ENCODE measurements around the gene OSBPL5. TPM values are rescaled to one million over a fixed set of nuclear protein-coding genes. Genes with fewer than 3 reads are reported as not detected.

OSBPL5 gene
- total and polyA plus RNA-seq, 4 experiments from 2014 or later, result 0.75 to 5.2 (median 2.9) TPM

DNA sequence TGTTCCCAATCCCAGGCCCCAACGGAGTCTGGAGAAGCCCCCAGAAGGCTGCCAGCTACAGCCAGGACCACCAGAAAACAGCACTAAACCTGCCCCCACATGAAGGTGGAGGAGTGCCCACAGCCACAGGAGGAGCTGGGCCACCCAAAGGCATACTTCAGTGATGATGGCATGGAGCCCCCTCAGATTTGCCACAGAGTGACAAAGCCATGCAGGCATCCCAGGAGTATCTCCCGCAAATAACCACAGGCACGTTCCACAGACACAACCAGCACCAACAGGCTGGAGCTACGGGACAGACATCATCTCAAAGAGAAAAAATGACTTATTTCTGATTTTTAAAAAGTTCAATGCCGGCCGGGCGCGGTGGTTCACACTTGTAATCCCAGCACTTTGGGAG, 118.5 kb downstream of the OSBPL5 start:
- peak overlapping the region in 1 of 7 donors; percentile 8 for H3K27ac Mint-ChIP-seq
- H3K9me3 ChIP-seq (ENCODE audit: control insufficient read depth in 1 of 2, low read length in 2 of 2), result no peaks in the 10 kb centered on the region
- POLR2A ChIA-PET (ENCODE audit: partially characterized antibody), result no interaction called here

DNA sequence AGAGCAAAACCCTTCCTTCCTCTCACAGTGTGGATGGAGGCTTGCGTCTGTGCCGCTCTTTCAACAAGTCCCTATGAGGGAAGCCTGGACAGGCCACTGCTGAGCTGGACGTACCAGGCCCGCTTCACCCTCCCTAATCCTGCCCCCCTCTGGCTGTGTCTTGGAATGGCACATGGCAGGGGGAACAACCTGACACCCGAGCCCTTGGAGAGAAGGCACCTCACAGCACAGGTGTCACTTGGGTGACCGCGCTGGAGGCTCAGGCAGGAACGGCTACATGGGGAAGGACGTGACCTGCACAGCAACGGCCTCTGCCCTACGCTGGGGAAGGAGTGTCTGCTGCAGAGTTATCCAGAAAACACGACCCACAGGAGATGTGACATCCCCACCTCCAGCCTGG, 118.9 kb downstream of the OSBPL5 start:
- no peak overlapping the region for H3K4me3 ChIP-seq (ENCODE audit: low read length in 2 of 2)
- POLR2A ChIA-PET (ENCODE audit: partially characterized antibody), result no interaction called here
- Mint-ChIP-seq H3K4me3 (no peak overlapping the region), H3K4me1 (peaks cover 22 to 37% (median 25%) of the 10 kb centered on the region in 4 donors), H3K27ac (no peak overlapping the region), H3K27me3 (no peaks in the 10 kb centered on the region), H3K36me3 (peaks cover 7 to 38% of the 10 kb centered on the region in 2 donors), H3K9me3 (no peaks in the 10 kb centered on the region)
- peaks cover 19% of the 10 kb centered on the region for H3K4me1 ChIP-seq (ENCODE audit: insufficient read depth, low read length)
- no peaks in the 10 kb centered on the region for H3K27me3 ChIP-seq (ENCODE audit: insufficient read depth, low read length)
- CTCF ChIA-PET (ENCODE audit: partially characterized antibody), result interaction anchor here (1.6 kb wide), 1 partner anchor 8 kb away, joined by 7 read pairs; no protein-coding TSS in a partner anchor
- peaks cover 18% of the 10 kb centered on the region for H3K36me3 ChIP-seq (ENCODE audit: insufficient read depth, low read length)
- intact Hi-C loops (cut with micrococcal nuclease), result no loop called here
- DNase-seq, result no peak
- no peak overlapping the region for H3K27ac ChIP-seq (ENCODE audit: low read depth, low read length)
- H3K9me3 ChIP-seq (ENCODE audit: control insufficient read depth in 1 of 2, low read length in 2 of 2), result no peaks in the 10 kb centered on the region

More for the DNA sequence above, 118.5 kb downstream of the OSBPL5 start:
- Histone ChIP-seq H3K27me3 (ENCODE audit: insufficient read depth, low read length) (no peaks in the 10 kb centered on the region), H3K27ac (ENCODE audit: low read depth, low read length) (no peak overlapping the region), H3K4me1 (ENCODE audit: insufficient read depth, low read length) (peaks cover 19% of the 10 kb centered on the region), H3K36me3 (ENCODE audit: insufficient read depth, low read length) (peaks cover 13% of the 10 kb centered on the region), H3K4me3 (ENCODE audit: low read length in 2 of 2) (no peak overlapping the region)
- no peak for DNase-seq
- Mint-ChIP-seq H3K9me3 (no peaks in the 10 kb centered on the region), H3K4me3 (no peak overlapping the region), H3K4me1 (peaks cover 22 to 40% (median 27%) of the 10 kb centered on the region in 4 donors), H3K27me3 (no peaks in the 10 kb centered on the region), H3K36me3 (peaks cover 7 to 36% of the 10 kb centered on the region in 2 donors)
- CTCF ChIA-PET (ENCODE audit: partially characterized antibody), result interaction anchor here (0.9 to 1.6 kb wide), 3 partner anchors 8 to 94 kb away, joined by 3 to 7 read pairs (median 4); no protein-coding TSS in a partner anchor
- intact Hi-C loops (cut with micrococcal nuclease), result no loop called here

DNA sequence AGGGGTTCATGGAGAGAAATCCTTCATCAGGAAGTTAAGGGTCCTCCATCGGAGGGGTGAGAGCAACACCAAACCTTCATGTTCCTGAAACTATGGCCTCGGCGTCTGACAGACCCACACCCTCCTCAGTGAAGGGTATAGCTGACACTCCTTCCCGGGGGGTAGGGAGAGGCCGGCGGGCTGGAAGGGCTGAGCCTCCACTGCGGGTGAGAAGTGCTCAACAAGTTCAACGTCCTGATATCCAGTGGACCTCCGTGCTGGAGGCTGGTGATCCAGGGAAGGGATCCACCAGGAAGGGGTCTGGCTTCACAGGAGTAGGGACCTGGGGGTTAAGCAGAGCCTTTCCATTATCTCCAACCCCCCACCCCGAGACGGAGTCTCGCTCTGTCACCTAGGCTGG, 120.2 kb downstream of the OSBPL5 start:
- peaks cover 9 to 49% of the 10 kb centered on the region in 2 donors for H3K36me3 Mint-ChIP-seq
- no peaks in the 10 kb centered on the region for H3K9me3 ChIP-seq (ENCODE audit: control insufficient read depth in 1 of 2, low read length in 2 of 2)
- intact Hi-C loops (cut with micrococcal nuclease), result no loop called here
- POLR2A ChIA-PET (ENCODE audit: partially characterized antibody), result interaction anchor here (1.4 kb wide), 1 partner anchor 69 kb away, joined by 3 read pairs; no protein-coding TSS in a partner anchor
- no peak for DNase-seq
- H3K9me3 Mint-ChIP-seq, result no peaks in the 10 kb centered on the region
- CTCF ChIA-PET (ENCODE audit: partially characterized antibody), result no interaction called here
- H3K27ac ChIP-seq (ENCODE audit: low read depth, low read length), result no peak overlapping the region
- H3K27me3 ChIP-seq (ENCODE audit: insufficient read depth, low read length), result no peaks in the 10 kb centered on the region
- no peak overlapping the region for H3K4me3 ChIP-seq (ENCODE audit: low read length in 2 of 2)
- H3K27ac Mint-ChIP-seq, result no peak overlapping the region
- peaks cover 28% of the 10 kb centered on the region for H3K36me3 ChIP-seq (ENCODE audit: insufficient read depth, low read length)
- H3K4me1 ChIP-seq (ENCODE audit: insufficient read depth, low read length), result peaks cover 8% of the 10 kb centered on the region
- H3K4me1 Mint-ChIP-seq, result peaks cover 13 to 24% (median 14%) of the 10 kb centered on the region in 4 donors
- no peaks in the 10 kb centered on the region for H3K27me3 Mint-ChIP-seq
- no peak overlapping the region for H3K4me3 Mint-ChIP-seq

DNA sequence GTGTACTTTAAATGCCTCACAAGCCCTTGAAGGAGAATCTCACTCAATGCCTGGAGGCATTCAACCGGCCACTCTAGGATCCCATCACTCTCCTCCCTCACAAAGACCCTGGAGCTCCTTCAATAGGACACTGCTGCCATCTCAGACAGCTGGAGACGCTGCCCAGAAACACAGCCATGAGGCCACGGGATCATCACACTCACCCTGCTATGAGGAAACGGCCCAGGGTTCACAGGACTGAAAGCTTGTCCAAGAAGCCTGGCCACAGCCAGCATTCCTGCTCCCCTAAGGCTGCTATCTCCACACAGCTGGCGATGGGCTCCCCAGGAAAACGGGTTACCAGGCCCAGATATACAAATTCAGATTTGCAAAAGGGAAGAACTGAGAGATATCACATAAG, 121.1 kb downstream of the OSBPL5 start:
- Histone ChIP-seq H3K4me3 (ENCODE audit: low read length in 2 of 2) (no peak overlapping the region), H3K9me3 (ENCODE audit: control insufficient read depth in 1 of 2, low read length in 2 of 2) (no peaks in the 10 kb centered on the region), H3K27ac (ENCODE audit: low read depth, low read length) (no peak overlapping the region), H3K27me3 (ENCODE audit: insufficient read depth, low read length) (no peaks in the 10 kb centered on the region), H3K36me3 (ENCODE audit: insufficient read depth, low read length) (peaks cover 34% of the 10 kb centered on the region), H3K4me1 (ENCODE audit: insufficient read depth, low read length) (no peaks in the 10 kb centered on the region)
- CTCF ChIA-PET (ENCODE audit: partially characterized antibody), result no interaction called here
- no peaks in the 10 kb centered on the region for H3K27me3 Mint-ChIP-seq
- no peak overlapping the region for H3K4me3 Mint-ChIP-seq
- H3K9me3 Mint-ChIP-seq, result no peaks in the 10 kb centered on the region
- peaks cover 7 to 16% (median 8%) of the 10 kb centered on the region in 4 donors for H3K4me1 Mint-ChIP-seq
- H3K27ac Mint-ChIP-seq, result peak overlapping the region in 2 of 7 donors; percentile 37 to 74
- DNase-seq, result no peak
- POLR2A ChIA-PET (ENCODE audit: partially characterized antibody), result interaction anchor here (1.4 kb wide), 1 partner anchor 68 kb away, joined by 3 read pairs; no protein-coding TSS in a partner anchor
- H3K36me3 Mint-ChIP-seq, result peaks cover 13 to 53% of the 10 kb centered on the region in 2 donors
- intact Hi-C loops (cut with micrococcal nuclease), result no loop called here

DNA sequence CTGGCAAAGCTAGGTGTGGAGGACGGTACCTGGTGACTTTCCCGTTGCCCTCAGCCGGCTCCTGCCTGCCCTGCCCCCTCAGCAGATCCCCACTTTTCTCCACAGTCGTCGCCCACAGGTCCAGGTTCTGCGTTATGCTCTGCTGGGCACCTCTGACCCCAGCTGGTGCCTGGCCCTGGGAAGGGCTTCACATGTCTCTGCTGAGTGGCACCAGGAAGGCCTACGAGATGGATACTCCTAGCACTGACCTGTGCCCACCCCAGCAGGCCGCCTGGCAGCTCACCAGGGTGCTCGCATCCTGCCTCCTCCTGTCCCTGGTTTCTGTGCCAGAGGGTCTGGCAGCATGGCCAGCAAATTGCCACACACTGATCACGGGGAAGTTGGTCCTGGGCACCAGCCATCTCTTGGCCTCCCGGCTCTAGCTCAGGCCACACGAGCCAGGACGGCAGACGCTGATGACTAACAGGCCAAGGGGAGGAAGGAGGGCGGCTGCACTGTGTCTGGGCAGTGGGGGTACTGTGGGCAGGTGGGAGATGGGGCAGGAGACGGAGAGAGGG, 121.7 kb downstream of the OSBPL5 start:
- peaks cover 7 to 16% (median 9%) of the 10 kb centered on the region in 4 donors for H3K4me1 Mint-ChIP-seq
- no peaks in the 10 kb centered on the region for H3K9me3 Mint-ChIP-seq
- peaks cover 38% of the 10 kb centered on the region for H3K36me3 ChIP-seq (ENCODE audit: insufficient read depth, low read length)
- no peak overlapping the region for H3K27ac ChIP-seq (ENCODE audit: low read depth, low read length)
- H3K4me3 Mint-ChIP-seq, result no peak overlapping the region
- peaks cover 13 to 57% of the 10 kb centered on the region in 2 donors for H3K36me3 Mint-ChIP-seq
- no peaks in the 10 kb centered on the region for H3K9me3 ChIP-seq (ENCODE audit: control insufficient read depth in 1 of 2, low read length in 2 of 2)
- no peaks in the 10 kb centered on the region for H3K27me3 ChIP-seq (ENCODE audit: insufficient read depth, low read length)
- CTCF ChIA-PET (ENCODE audit: partially characterized antibody), result no interaction called here
- H3K27ac Mint-ChIP-seq, result peak overlapping the region in 2 of 7 donors; percentile 56 to 59
- no peak overlapping the region for H3K4me3 ChIP-seq (ENCODE audit: low read length in 2 of 2)
- intact Hi-C loops (cut with micrococcal nuclease), result no loop called here
- DNase-seq, result no peak
- POLR2A ChIA-PET (ENCODE audit: partially characterized antibody), result interaction anchor here (1.4 kb wide), 1 partner anchor 68 kb away, joined by 3 read pairs; no protein-coding TSS in a partner anchor
- no peaks in the 10 kb centered on the region for H3K4me1 ChIP-seq (ENCODE audit: insufficient read depth, low read length)
- no peaks in the 10 kb centered on the region for H3K27me3 Mint-ChIP-seq

DNA sequence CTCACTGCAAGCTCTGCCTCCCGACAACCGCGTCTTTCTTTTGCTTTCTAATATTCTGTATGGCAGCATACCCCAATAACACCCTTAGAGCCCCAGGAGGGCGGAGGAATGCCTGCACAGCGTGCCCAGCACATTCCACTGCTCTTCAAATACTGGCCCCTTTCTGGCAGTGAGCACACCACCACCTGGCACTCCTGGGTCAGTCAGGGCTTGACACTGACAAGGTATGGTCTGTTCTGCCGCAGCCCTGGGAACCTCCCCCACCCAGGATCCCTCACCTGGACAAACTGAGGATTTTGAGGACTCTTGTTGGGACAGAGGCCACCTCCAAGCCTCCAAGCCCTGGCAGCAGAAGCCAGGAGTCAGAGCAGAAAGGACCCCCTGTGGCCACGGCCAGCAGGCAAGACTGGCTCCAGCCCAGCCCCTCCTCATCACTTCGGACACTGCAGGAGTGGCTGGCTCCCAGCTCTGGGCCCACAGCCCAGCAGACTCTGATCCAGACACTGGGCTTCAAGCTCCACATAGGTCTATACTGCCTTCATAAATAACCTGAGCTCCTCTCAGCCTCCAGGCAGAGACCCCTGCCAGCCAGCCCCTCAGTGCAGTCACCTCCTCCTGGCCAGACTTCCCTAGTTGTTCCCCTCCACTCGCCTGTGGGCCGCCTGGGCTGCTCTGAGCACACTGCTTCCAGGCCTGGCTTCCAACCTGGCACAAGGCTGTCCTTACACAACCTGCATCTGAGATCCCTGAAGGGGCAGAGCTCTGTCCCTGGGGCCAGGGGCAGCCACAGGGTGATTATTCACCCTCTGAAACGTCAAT, 122.4 kb downstream of the OSBPL5 start:
- intact Hi-C loops (cut with micrococcal nuclease), result no loop called here
- POLR2A ChIA-PET (ENCODE audit: partially characterized antibody), result no interaction called here

DNA sequence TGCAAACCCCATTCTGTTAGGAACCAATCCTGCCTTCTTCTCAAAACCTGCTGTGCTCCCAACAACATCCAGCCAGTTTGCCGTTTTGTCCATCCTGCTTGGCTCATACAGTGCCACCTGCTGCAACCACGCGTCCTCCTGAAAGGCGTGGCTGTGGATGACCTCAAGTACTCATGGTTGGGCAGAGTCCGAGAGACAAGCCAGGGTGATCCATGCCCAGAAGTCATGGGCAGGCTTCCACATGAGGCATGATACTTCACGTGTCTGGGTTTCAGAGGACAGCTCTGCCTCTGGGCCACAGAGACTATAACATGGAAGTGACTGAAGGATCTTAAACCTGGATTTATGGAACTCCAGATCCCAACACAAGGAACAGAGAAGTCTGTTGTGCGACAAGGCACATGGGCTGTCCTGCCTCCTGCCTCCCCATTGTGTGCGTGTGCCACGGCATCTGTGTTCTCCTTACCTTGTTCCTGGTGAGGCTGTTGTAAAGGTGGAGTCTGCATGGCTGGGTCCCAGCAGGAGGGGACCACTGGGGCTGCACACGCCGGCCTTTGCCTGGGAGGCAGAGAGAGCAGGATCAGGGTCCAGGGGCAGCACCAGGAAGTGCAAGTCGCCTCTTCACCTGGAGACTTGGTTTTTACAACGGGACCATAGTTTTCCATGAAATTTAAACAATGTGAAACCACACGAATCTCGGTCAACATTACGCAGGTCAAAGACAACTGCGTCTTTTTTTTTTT, 123.2 kb downstream of the OSBPL5 start:
- H3K27ac ChIP-seq (ENCODE audit: low read depth, low read length), result no peak overlapping the region
- Mint-ChIP-seq H3K9me3 (no peaks in the 10 kb centered on the region), H3K27me3 (no peaks in the 10 kb centered on the region), H3K4me1 (peaks cover 13 to 28% (median 21%) of the 10 kb centered on the region in 4 donors), H3K36me3 (peaks cover 18 to 71% of the 10 kb centered on the region in 2 donors), H3K4me3 (no peak overlapping the region), H3K27ac (peak overlapping the region in 1 of 7 donors; percentile 55)
- no peak for DNase-seq
- ChIA-PET POLR2A (ENCODE audit: partially characterized antibody) (no interaction called here), CTCF (ENCODE audit: partially characterized antibody) (no interaction called here)
- no peak overlapping the region for H3K4me3 ChIP-seq (ENCODE audit: low read length in 2 of 2)
- peaks cover 14% of the 10 kb centered on the region for H3K4me1 ChIP-seq (ENCODE audit: insufficient read depth, low read length)
- intact Hi-C loops (cut with micrococcal nuclease), result no loop called here
- peaks cover 40% of the 10 kb centered on the region for H3K36me3 ChIP-seq (ENCODE audit: insufficient read depth, low read length)
- no peaks in the 10 kb centered on the region for H3K9me3 ChIP-seq (ENCODE audit: control insufficient read depth in 1 of 2, low read length in 2 of 2)
- no peaks in the 10 kb centered on the region for H3K27me3 ChIP-seq (ENCODE audit: insufficient read depth, low read length)

More for the DNA sequence above, 122.4 kb downstream of the OSBPL5 start:
- Histone ChIP-seq H3K27me3 (ENCODE audit: insufficient read depth, low read length) (no peaks in the 10 kb centered on the region), H3K4me3 (ENCODE audit: low read length in 2 of 2) (no peak overlapping the region), H3K9me3 (ENCODE audit: control insufficient read depth in 1 of 2, low read length in 2 of 2) (no peaks in the 10 kb centered on the region), H3K27ac (ENCODE audit: low read depth, low read length) (no peak overlapping the region), H3K4me1 (ENCODE audit: insufficient read depth, low read length) (peaks cover 6% of the 10 kb centered on the region), H3K36me3 (ENCODE audit: insufficient read depth, low read length) (peaks cover 38% of the 10 kb centered on the region)
- no peaks in the 10 kb centered on the region for H3K27me3 Mint-ChIP-seq
- H3K36me3 Mint-ChIP-seq, result peaks cover 13 to 62% of the 10 kb centered on the region in 2 donors
- no peaks in the 10 kb centered on the region for H3K9me3 Mint-ChIP-seq
- CTCF ChIA-PET (ENCODE audit: partially characterized antibody), result no interaction called here
- no peak for DNase-seq
- H3K4me1 Mint-ChIP-seq, result peaks cover 8 to 21% (median 13%) of the 10 kb centered on the region in 4 donors
- no peak overlapping the region for H3K4me3 Mint-ChIP-seq
- peak overlapping the region in 4 of 7 donors; percentile 53 to 74 (median 62) for H3K27ac Mint-ChIP-seq
